ENCODE measurements around the gene VEGFC. TPM values are rescaled to one million over a fixed set of nuclear protein-coding genes. Genes with fewer than 3 reads are reported as not detected.

VEGFC gene
- total RNA-seq, 2 donors from 2014 or later: 6.4 to 8.6 TPM

DNA sequence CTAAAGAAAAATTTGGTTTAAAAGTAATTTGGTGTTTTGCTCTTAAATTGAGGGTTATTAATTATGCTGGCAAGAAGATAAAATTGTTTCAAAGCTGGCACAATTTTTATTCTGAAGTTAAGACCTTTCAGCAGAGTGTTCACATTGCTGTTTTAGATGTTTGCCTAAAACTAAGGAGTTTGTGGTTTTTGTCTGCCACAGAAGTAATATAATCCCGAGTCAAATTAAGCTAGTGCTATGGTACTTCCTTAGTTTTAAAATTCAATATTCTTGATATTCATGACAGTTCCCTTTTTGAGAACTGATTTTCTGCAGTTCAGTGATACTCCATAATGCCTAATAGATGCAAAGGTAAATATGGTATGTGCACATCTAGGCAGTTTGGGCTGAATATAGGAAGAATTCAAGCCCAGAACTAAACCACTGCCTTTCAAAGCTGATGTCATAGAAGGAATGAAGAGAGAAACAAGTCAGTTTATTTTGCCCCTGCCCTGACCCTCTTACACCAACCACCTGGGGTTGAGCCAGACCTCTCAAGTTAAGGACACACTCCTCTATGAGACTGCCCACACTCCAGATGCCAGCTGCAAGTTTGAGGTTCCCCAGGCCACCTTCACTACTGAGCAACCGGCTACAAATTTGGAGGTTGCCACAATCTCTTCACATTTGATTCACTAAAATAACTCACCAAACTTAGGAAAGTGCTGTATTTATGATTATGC is 32.1 kb upstream of the VEGFC start:
- Histone ChIP-seq H3K4me1 (no peaks in the 10 kb centered on the region), H3K4me3 (no peak overlapping the region), H3K36me3 (no peaks in the 10 kb centered on the region), H3K27me3 (no peaks in the 10 kb centered on the region), H3K9me3 (no peaks in the 10 kb centered on the region), H3K27ac (no peak overlapping the region)
- TF ChIP-seq, protein P1, sequence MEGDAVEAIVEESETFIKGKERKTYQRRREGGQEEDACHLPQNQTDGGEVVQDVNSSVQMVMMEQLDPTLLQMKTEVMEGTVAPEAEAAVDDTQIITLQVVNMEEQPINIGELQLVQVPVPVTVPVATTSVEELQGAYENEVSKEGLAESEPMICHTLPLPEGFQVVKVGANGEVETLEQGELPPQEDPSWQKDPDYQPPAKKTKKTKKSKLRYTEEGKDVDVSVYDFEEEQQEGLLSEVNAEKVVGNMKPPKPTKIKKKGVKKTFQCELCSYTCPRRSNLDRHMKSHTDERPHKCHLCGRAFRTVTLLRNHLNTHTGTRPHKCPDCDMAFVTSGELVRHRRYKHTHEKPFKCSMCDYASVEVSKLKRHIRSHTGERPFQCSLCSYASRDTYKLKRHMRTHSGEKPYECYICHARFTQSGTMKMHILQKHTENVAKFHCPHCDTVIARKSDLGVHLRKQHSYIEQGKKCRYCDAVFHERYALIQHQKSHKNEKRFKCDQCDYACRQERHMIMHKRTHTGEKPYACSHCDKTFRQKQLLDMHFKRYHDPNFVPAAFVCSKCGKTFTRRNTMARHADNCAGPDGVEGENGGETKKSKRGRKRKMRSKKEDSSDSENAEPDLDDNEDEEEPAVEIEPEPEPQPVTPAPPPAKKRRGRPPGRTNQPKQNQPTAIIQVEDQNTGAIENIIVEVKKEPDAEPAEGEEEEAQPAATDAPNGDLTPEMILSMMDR (IDR thresholded peaks at IDR 0.05): no peak
- DNase-seq (ENCODE audit: low spot score): no peak

DNA sequence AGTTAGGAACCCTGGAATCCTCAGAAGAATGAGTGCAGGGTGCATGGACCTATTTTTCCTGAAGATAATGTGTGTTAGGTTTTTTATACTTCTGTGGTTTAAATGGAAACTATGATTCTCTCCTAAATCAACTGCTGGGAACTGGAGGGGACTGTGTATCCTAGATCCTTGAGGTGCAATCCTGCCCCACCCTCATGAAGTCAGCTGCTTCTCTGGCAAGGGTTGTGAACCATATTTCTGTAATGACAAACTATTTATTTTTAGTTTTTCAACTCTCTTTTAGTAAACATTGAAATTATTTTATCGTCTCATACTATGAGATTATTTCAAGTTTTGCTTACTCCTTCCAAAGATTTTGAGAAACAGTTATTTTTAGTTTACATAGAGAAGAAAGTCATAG is 25.8 kb upstream of the VEGFC start:
- Histone ChIP-seq H3K27ac (no peak overlapping the region), H3K9me3 (no peaks in the 10 kb centered on the region), H3K36me3 (no peaks in the 10 kb centered on the region), H3K4me3 (no peak overlapping the region), H3K27me3 (no peaks in the 10 kb centered on the region), H3K4me1 (no peaks in the 10 kb centered on the region)
- TF ChIP-seq, protein P1 (IDR thresholded peaks at IDR 0.05): no peak
- no peak for DNase-seq (ENCODE audit: low spot score)

DNA sequence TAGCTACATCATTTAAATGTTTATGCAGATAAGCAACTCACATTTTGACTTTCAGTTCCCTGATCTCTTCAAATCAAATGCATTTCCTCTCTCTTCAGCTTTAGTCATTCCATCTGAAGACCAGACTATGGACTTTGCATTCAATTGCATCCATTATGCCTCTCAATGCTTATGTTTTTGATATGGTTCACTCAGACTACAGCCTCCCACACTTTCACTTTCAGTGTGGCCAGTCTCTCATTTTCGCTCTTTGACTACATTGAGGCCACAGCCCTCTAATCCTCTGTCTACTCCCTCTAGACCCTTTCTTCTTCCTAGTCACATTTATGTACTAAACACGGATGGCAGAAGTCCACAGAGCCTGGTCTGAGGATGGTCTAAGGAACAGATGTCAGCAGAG is 24.5 kb upstream of the VEGFC start:
- Histone ChIP-seq H3K4me3 (no peak overlapping the region), H3K27ac (no peak overlapping the region), H3K9me3 (no peaks in the 10 kb centered on the region), H3K4me1 (no peaks in the 10 kb centered on the region), H3K27me3 (no peaks in the 10 kb centered on the region), H3K36me3 (no peaks in the 10 kb centered on the region)
- DNase-seq (ENCODE audit: low spot score): no peak
- TF ChIP-seq, protein P1 (IDR thresholded peaks at IDR 0.05): no peak

DNA sequence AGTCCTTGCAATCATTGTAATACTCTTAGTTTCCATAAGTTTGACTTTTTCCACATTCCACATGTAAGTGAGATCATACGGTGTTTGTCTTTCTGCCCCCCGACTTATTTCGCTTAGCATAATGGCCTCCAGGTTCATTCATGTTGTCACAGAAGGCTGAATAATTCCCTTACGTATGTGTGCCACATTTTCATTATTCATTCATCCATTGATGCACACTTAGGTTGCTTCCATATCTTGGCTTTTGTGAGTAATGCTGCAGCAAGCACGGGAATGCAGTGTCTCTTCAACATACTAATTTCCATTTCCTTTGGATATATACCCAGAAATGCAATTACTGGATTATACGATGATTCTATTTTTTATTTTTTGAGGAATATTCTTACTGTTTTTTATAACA is 22.0 kb upstream of the VEGFC start:
- TF ChIP-seq, protein P1 (IDR thresholded peaks at IDR 0.05): no peak
- H3K9me3 ChIP-seq: no peaks in the 10 kb centered on the region
- H3K4me1 ChIP-seq: no peaks in the 10 kb centered on the region
- no peaks in the 10 kb centered on the region for H3K27me3 ChIP-seq
- no peak overlapping the region for H3K4me3 ChIP-seq
- no peaks in the 10 kb centered on the region for H3K36me3 ChIP-seq
- DNase-seq (ENCODE audit: low spot score): no peak
- no peak overlapping the region for H3K27ac ChIP-seq

DNA sequence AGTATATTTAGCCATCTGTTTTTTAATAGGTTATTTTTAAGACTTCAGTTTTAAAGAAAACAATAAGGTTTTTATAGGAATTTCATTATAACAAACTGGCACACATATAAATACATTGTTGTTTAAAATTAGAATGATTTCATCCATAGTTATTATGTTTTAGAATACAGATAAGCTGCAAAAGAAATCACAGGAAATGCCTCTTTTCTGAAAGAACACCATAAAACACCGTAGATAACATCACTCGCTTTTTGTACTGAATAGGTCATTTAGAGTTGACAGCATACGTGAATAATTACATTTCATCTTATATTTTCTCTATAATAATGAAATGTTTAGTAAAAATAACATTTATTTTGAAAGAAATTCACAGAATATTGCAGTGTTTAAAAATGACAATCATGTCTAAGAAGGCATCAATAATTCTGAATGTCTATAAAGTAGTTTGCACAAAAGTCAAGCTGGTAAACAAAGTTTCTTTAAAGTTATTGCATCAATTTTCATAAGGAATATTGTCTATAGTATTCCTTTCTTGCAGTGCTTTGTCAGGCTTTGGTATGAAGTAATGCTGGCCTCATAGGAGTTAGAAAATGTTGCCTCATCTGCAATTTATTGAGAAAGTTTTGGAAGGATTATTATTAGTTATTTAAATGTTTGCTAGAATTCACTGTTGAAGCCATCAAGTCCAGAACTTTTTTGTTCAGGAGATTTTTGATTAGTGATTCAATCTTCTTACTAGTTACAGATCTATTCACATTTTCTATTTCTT is 17.9 kb upstream of the VEGFC start:
- no peaks in the 10 kb centered on the region for H3K4me1 ChIP-seq
- no peaks in the 10 kb centered on the region for H3K9me3 ChIP-seq
- no peak overlapping the region for H3K27ac ChIP-seq
- no peak for DNase-seq (ENCODE audit: low spot score)
- H3K4me3 ChIP-seq: no peak overlapping the region
- H3K27me3 ChIP-seq: no peaks in the 10 kb centered on the region
- no peaks in the 10 kb centered on the region for H3K36me3 ChIP-seq
- TF ChIP-seq, protein P1 (IDR thresholded peaks at IDR 0.05): no peak
